PFSK-1 (cell line): ENCODE measurements around the gene DPT.

ENCODE experiments used
- FOXP2 ChIP-seq: optimal IDR thresholded peaks from 2 replicates; pipeline ENCODE3; 2011; ENCODE audit warnings: borderline replicate concordance, control low read depth, inconsistent platforms; ENCODE audit not compliant: insufficient read depth; ENCODE audit errors: extremely low read length, extremely low read depth
- POLR2AphosphoS5 ChIP-seq: IDR thresholded peaks from 2 replicates; pipeline ENCODE4 v1.6.1; 2012; ENCODE audit warnings: low read depth, mild to moderate bottlenecking, control low read depth, low read length, moderate library complexity
- REST ChIP-seq, 2 experiments: IDR thresholded peaks; 2 replicates each; pipeline versions ENCODE4 v1.6.1 to v1.8.0; 2011 to 2012; ENCODE audit warnings: low read depth in 2 of 2, low read length in 2 of 2, control low read depth in 1 of 2, inconsistent platforms in 1 of 2, mild to moderate bottlenecking in 1 of 2, moderate library complexity in 1 of 2; ENCODE audit not compliant: insufficient read depth in 1 of 2
- SIN3A ChIP-seq: IDR thresholded peaks from 2 replicates; pipeline ENCODE4 v1.6.1; 2012; ENCODE audit warnings: mild to moderate bottlenecking, low read length, moderate library complexity, borderline replicate concordance; ENCODE audit not compliant: insufficient read depth
- TAF1 ChIP-seq: IDR thresholded peaks from 2 replicates; pipeline ENCODE4 v1.6.1; 2012; ENCODE audit warnings: low read length, control low read depth, borderline replicate concordance; ENCODE audit not compliant: insufficient read depth

DPT gene

DNA sequence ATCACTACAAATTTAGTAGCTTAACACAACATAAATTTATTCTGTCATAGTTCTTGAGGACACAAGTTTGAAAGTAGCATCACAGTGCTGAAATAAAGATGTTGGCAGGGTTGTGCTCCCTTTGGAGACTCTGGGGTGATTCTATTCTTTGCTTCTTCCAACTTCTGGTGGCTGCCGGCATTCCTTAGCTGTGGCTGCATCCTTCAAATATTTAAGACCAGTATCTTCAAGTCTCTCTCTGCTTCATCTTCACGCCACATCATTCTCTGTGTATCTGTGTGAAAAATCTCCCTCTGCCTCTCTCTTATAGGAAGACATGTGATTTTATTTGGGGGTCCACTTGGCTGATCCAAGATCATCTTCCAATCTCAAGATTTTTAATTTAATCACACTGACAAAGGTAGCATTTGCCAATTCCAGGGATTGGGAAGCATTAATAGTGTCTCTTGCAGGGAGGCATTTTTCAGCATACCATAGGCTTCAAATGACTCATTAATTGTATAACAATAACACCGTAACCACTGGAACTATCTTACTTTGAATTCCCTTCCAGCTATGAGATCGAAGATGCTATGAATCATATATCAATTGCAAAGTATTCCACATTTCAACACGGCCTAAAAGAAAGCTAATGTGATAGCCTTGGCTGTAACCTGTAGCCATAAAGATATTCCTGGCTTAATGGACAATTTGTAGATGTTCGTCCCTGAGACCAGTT lies 74.6 kb downstream of the DPT start:
- TF ChIP-seq POLR2AphosphoS5 (no peak), REST (IDR thresholded peaks at IDR 0.05; ENCODE audit: insufficient read depth in 1 of 2, low read depth in 2 of 2, low read length in 2 of 2) (no peak), FOXP2 (no peak), TAF1 (no peak), SIN3A (no peak)

GRCh38 chr1:168653567-168653966 lies 75.4 kb downstream of the DPT start:
- TF ChIP-seq TAF1 (no peak), FOXP2 (no peak), REST (IDR thresholded peaks at IDR 0.05; ENCODE audit: insufficient read depth in 1 of 2, low read depth in 2 of 2, low read length in 2 of 2) (no peak), SIN3A (no peak), POLR2AphosphoS5 (no peak)

GRCh38 chr1:168645721-168646120 lies 83.3 kb downstream of the DPT start:
- no peak for TF ChIP-seq POLR2AphosphoS5
- no peak for TF ChIP-seq TAF1
- TF ChIP-seq REST (IDR thresholded peaks at IDR 0.05; ENCODE audit: insufficient read depth in 1 of 2, low read depth in 2 of 2, low read length in 2 of 2): no peak
- TF ChIP-seq SIN3A: no peak
- TF ChIP-seq FOXP2: no peak
